RKO (cell line): ENCODE results near the gene ARL5A.

Experiments
- DNase-seq: peaks from one replicate; pipeline ENCODE4 v3.0.0-alpha.2; 2016; ENCODE audit warnings: low spot score

The ARL5A gene

DNA sequence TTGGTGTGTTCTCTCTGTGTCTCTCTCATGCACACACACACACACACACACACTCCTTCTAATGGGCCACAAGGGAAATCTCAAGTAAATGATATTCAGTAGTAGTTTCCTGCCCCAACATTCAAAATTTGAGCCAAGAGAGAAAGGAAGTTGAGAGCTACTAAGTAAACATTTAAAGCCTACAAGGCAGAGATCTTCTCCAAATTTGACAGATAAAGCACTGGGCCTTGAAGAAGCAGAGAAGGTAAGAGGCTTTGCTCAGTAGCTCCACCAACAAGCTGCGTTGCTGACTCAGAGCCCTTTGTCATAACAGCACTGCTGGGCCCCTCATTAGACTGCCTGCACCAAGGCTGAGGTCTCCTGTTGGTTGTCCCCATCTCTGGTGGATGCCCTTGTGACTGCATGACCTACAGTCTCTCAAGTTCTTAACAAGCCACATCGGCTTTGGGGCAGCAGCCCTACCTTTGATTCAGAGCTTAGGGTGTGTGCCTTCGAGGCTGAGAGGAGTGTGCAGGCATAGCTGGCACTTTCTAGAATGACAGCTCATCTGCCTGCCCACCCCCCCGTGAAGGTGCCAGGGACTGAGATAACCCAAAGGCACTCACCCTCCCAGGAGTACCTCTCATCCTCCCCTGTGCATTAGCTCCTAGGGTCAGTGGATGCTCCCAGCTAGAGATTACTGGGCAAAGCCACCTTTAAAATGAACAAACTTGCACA, 61.6 kb downstream of the ARL5A start:
- DNase-seq = no peak

DNA sequence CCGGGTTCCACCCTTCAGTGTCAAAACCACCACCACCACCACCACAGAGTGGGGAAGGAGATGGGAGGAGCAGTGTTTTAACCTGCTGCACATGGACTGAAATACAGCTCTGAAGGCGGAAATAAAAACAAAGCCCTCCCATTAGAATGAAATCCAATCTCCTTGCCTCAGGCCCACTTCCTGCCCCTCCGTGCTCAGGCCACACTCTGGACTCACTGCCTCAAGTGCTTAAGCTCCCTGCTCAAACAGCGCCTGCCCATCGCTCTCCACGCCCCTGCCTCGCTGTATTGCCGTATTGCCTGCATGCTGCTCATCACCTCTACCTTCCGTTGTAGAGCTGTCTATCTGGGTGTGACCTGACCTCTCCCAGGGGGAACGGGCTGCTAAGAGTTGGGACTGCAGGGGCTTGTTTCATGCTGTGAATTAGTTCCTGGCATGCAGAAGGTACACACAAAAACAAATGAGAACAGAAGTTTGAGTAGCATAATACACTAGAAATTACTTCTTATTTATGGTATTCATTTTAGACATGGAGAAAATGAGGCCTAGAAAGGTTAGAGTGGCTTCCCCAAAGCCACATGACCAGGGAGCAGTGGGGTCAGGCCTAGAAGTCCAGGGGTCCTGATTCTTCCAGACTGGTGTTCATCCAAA, 62.3 kb downstream of the ARL5A start:
- DNase-seq = no peak

DNA sequence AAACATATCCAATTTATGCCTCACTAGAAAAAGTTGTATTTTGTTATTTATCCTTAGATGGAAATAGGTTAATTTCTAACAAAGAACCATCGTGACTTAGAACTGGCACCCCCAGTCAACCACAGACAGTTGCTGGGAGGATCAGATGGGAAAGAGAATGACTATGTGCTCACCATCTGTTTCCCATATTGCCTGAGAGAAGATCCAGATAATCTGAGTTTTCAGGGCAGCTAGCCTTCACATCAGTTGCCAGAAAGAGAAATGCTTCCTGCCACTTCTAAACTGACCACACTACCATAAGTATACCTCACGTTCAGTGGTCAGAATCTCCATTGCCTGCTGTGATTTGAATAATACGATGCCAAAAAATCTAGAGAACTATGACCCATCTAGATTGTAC, 65.5 kb downstream of the ARL5A start:
- no peak for DNase-seq

DNA sequence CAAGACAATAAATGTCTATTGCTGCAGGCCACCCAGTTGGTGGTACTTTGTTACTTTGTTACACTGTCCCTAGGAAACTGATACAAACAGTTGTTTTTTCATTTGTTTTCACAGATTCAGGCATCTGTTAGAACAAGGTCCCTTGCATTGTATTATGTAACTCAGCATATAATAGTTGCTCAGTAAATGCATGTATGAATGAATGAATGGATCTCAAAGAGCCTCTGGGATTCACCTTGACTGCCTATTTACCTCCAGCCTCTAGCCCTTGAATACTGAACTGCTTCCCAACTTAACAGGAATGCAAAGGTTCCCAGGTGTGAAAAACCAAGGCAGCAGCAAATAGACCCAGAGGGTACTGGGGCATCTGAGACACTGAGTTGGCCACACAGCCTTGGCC, 66.5 kb downstream of the ARL5A start:
- no peak for DNase-seq

DNA sequence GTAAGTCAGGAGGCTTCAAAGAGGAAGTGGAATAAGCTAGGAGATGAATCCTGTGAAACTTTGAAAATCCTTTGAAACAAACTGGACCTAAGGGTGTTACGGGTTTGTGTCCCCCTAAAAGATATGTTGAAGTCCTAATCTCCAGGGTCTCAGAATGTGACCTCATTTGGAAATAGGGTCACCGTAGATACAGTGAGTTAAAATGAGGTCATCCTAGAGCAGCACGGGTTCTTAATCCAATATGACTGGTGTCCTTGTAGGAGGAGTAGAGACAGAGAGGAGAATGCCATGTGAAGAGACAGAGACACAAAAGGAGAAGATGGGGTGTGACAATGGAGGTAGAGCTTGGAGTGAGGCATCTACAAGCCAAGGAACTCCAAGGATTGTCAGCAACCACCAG, 67.0 kb downstream of the ARL5A start:
- DNase-seq = no peak

DNA sequence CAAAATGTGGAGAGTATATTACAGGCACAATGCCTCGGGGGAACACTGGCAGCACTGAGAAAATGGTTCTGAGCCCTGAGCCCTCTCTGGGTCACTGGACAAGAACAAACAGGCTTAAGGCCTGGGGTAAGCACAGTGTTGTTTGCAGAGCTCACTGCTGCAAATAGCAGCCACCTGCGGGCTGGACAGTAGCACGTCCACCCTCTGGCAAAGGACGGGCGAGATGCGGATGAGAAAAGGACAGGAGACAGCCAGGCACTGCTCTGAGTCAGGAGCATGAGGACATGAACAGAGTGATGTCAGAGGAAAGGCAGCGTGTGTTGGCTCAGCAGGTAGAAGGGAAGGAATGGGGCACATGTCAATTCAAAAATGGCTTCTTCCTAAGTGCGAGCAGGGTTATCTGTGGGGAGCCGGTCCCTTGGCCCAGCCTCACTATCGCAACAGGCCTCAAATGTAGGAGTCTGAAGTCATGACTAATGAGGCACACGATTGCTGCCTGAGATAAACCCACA, 68.0 kb downstream of the ARL5A start:
- no peak for DNase-seq

DNA sequence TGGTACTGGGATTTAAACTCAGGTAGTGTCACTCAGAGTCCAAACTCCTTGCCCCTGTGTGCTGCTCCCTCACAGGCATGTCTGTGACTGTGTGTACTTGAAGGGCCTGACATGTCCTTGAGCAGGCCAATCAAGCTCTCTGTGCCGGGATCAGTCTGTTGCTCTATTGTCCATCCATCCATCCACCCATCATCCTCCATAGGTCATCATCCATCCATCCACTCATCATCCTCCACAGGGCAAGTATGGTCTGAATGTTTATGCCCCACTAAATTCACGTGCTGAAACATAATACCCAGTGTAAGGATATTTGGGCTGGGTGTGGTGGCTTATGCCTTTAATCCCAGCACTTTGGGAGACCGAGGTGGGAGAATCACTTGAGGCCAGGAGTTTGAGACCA, 69.5 kb downstream of the ARL5A start:
- DNase-seq = no peak

DNA sequence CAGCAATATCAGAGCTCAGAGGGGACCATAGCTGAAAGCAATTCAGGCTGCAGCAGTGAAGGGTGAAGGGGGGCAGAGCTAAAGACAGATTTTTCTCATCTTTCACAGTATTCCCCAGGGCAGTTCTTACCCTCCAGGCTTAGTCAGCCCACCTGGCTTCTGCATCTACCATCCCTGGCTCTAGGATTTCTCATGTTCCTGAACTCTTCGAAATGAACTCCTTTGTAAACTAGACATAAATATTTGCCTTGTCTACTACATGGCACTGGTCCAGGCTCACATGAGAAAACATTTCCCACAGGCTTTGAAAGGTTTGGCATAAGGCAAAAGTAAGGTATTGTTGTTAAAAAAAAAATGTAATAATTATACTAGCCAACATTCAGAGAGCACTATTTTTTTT, 70.4 kb downstream of the ARL5A start:
- DNase-seq = no peak

DNA sequence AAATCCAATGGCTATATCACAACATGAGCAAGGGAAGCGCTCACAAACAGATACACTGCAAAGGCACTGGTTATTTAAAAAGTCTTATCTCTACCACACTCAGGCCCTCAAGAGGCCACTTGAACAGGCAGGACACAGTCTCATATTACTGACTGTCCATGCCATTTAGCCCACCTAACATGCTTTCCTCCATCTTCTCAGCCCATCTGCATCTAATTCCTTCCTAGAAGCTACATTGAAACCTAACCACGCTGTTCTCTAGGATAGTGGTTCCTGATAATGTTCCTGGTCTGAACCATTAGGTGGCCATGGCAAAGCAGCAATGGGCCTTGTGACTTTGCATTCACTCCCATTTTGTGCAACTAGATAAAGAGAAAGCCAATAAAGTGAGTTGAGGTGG, 71.4 kb downstream of the ARL5A start:
- no peak for DNase-seq

DNA sequence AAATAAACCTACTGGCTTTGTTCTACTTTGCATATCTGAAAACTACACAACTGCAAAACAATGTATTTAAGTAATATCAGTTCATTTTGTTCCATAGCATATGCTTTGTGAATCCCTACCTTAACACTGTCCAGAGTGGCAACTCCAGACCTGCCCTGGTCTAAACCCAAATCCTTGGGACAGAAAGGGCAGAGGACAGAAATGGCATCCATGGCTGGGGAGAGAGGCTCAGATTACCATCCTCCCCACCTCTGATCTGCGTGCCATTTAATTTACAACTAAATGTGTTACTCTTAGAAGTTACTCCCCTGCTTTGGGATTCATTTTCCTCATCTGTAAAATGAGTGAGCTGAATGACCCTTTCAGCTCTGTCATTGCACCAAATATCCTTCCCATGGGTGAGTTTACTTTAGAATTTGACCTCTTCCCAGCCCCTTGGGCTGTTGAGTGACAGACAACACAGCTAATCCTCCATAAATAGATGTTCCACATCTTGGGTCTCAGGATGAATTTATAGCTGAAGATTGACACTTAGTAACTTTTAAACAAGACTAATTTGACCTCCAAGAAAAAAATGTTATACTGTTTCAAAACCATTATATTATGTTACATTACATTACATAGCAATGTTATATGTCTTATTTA, 73.8 kb downstream of the ARL5A start:
- no peak for DNase-seq

DNA sequence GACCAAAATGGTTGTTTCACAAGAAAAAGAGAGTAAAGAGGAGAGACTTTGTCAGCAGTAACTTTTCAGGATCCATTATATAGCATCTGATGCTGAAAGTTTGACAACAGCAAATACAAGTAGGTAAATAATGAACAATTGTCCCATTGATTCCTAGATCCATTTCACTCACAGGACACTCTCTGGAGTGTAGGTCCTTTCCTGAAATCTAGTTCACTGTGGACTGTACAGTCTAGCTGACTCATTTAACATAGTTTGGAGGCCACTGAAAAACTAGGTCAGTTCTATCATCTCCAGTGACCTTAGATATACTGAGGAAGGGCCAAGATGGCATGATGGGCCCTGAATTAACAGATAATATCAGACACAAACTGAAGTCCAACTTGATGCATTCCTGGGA, 74.7 kb downstream of the ARL5A start:
- no peak for DNase-seq
